Endothelial cell of umbilical vein (primary cell): Measurements from ENCODE around the gene KTN1. TPM values are rescaled to one million over a fixed set of nuclear protein-coding genes. Genes with fewer than 3 reads are reported as not detected.

Experiments used
- BruUV-seq: library from RNA; stranded (reverse); fragments of 400-500 nt; replicated peaks from 2 replicates; lab custom pipeline; 2021; lab: Mats Ljungman, UMichigan
- CTCF ChIA-PET: fragments of 300-600, 350-600 bp; sonication (Branson Sonifier 250); formaldehyde crosslinking; loops from one replicate; lab custom pipeline; 2021; ENCODE audit warnings: antibody characterized with exemption, inconsistent platforms; lab: Charles Lee
- POLR2A ChIA-PET: fragments of 300-600, 350-600 bp; sonication (Branson Sonifier 250); formaldehyde crosslinking; loops from one replicate; lab custom pipeline; 2021; ENCODE audit warnings: antibody characterized with exemption, inconsistent platforms; lab: Charles Lee
- DNase-seq: peaks from one replicate; pipeline ENCODE4 v3.0.0-alpha.2; 2011; ENCODE audit warnings: low read depth, low spot score
- FAIRE-seq: peaks from 2 replicates; lab custom pipeline; 2011; peaks lifted over from hg19 to GRCh38; lab: Jason Lieb, UNC
- H2AFZ ChIP-seq: 2 replicates; pipeline ENCODE4 v1.6.0; 2012; ENCODE audit warnings: low read depth, low read length, control low read depth, inconsistent platforms
- H3K27ac ChIP-seq: 2 replicates; pipeline ENCODE4 v1.5.1; 2011; ENCODE audit warnings: low read depth, mild to moderate bottlenecking, control low read depth, low read length, moderate library complexity; ENCODE audit not compliant: insufficient read depth
- H3K27me3 ChIP-seq, 2 experiments: 2 replicates each; pipeline versions ENCODE4 v1.6.0 to v1.6.1; 2011; ENCODE audit warnings: low read length in 2 of 2, mixed read lengths in 1 of 2; ENCODE audit not compliant: control insufficient read depth in 2 of 2, insufficient read depth in 2 of 2
- H3K36me3 ChIP-seq, 2 experiments: 2 replicates in 1 of 2; 3 replicates in 1 of 2; pipeline ENCODE4 v1.5.1; 2011; ENCODE audit warnings: low read length in 2 of 2, mild to moderate bottlenecking in 1 of 2, moderate library complexity in 1 of 2; ENCODE audit not compliant: control insufficient read depth in 2 of 2, insufficient read depth in 2 of 2; ENCODE audit errors: extremely low read depth in 1 of 2
- H3K4me1 ChIP-seq: 3 replicates; pipeline ENCODE4 v1.5.1; 2011; ENCODE audit warnings: mild to moderate bottlenecking, low read length; ENCODE audit not compliant: control insufficient read depth, insufficient read depth; ENCODE audit errors: extremely low read depth
- H3K4me2 ChIP-seq: 2 replicates; pipeline ENCODE4 v1.6.1; 2011; ENCODE audit warnings: low read length, control low read depth, mixed read lengths; ENCODE audit not compliant: insufficient read depth
- H3K4me3 ChIP-seq, 3 experiments: fragments of 200-600 bp in 1 of 3; sonication (generic), shearing (Covaris generic) in 1 of 3; replicated peaks in 1 of 3; 2 replicates each; pipeline ENCODE4 v1.5.1; 2011 to 2016; ENCODE audit warnings: control low read depth in 3 of 3, low read length in 3 of 3, mild to moderate bottlenecking in 2 of 3, inconsistent platforms in 1 of 3, low read depth in 1 of 3, moderate library complexity in 1 of 3; ENCODE audit not compliant: insufficient read depth in 1 of 3
- H3K79me2 ChIP-seq: 2 replicates; pipeline ENCODE4 v1.6.0; 2012; ENCODE audit warnings: low read length, inconsistent platforms; ENCODE audit not compliant: control insufficient read depth, insufficient read depth
- H3K9ac ChIP-seq: replicated peaks from 2 replicates; pipeline ENCODE3; 2011; ENCODE audit warnings: low read length, control low read depth; ENCODE audit not compliant: insufficient read depth; ENCODE audit errors: extremely low read depth
- H3K9me1 ChIP-seq: replicated peaks from 3 replicates; pipeline ENCODE4 v1.6.0; 2011; ENCODE audit warnings: mild to moderate bottlenecking, low read length; ENCODE audit not compliant: control insufficient read depth, insufficient read depth; ENCODE audit errors: extremely low read depth
- H3K9me3 ChIP-seq: replicated peaks from 2 replicates; pipeline ENCODE4 v1.5.1; 2012; ENCODE audit warnings: low read length, inconsistent platforms; ENCODE audit not compliant: control insufficient read depth, insufficient read depth
- H4K20me1 ChIP-seq: replicated peaks from 2 replicates; pipeline ENCODE3; 2011; ENCODE audit warnings: mild to moderate bottlenecking, low read length; ENCODE audit not compliant: control insufficient read depth, insufficient read depth; ENCODE audit errors: extremely low read depth
- EZH2 ChIP-seq: IDR thresholded peaks from 2 replicates; pipeline ENCODE4 v1.6.1; 2012; ENCODE audit warnings: borderline replicate concordance, low read depth, mild to moderate bottlenecking, moderate library complexity, low read length, inconsistent platforms; ENCODE audit not compliant: severe bottlenecking
- FOS ChIP-seq: IDR thresholded peaks from 2 replicates; pipeline ENCODE4 v1.6.1; 2011; ENCODE audit warnings: mild to moderate bottlenecking, low read length, moderate library complexity, borderline replicate concordance; ENCODE audit not compliant: insufficient read depth
- GATA2 ChIP-seq: IDR thresholded peaks from 2 replicates; pipeline ENCODE4 v1.7.0; 2011; ENCODE audit warnings: low read depth, mild to moderate bottlenecking, moderate library complexity, mixed read lengths, low read length; ENCODE audit not compliant: insufficient read length, insufficient read depth
- JUN ChIP-seq: IDR thresholded peaks from 2 replicates; pipeline ENCODE4 v1.6.1; 2011; ENCODE audit warnings: borderline replicate concordance, low read depth; ENCODE audit not compliant: insufficient read length, insufficient read depth
- MYC ChIP-seq: IDR thresholded peaks from one replicate; pipeline ENCODE4 v1.6.1; 2011; ENCODE audit warnings: mild to moderate bottlenecking, low read depth, low read length
- POLR2A ChIP-seq: IDR thresholded peaks from 2 replicates; pipeline ENCODE4 v1.6.1; 2012; ENCODE audit warnings: low read depth, mild to moderate bottlenecking, control low read depth, low read length
- POLR2AphosphoS5 ChIP-seq: IDR thresholded peaks from 2 replicates; pipeline ENCODE4 v1.6.1; 2012; ENCODE audit warnings: low read depth, mild to moderate bottlenecking, control low read depth, low read length, moderate library complexity; ENCODE audit not compliant: insufficient read depth
- dilution Hi-C: fragments of 300-500 bp; cut with MboI; formaldehyde crosslinking; loops from one replicate; pipeline ENCODE4 v1.15.0; 2019; ENCODE audit warnings: low sequenced_read_pairs; ENCODE audit not compliant: extremely low pct_ligation_motif_present
- intact Hi-C: fragments of 100-400 bp; cut with micrococcal nuclease; formaldehyde crosslinking; loops from one replicate; pipeline ENCODE4 v1.10.0; 2022
- polyA plus RNA-seq, 4 experiments: library from polyadenylated mRNA; depleted of rRNA in 3 of 4; stranded (reverse) in 3 of 4; unstranded in 1 of 4; fragments of >200 nt; gene quantifications; 2 replicates each; pipeline versions ENCODE4 v1.2.1 to v1.2.3, GENCODE V29; 2011 to 2012; ENCODE audit warnings: missing spikeins in 1 of 4
- total RNA-seq: library from RNA; stranded (reverse); gene quantifications from 2 replicates; pipeline ENCODE4 v1.2.3, GENCODE V29; 2021
- TF ChIP-seq, protein P1 (sequence below), 2 donors: IDR thresholded peaks; 1 replicate in 1 of 2; 2 replicates in 1 of 2; pipeline ENCODE4 v1.5.1; 2011; ENCODE audit warnings: low read length in 2 of 2, mild to moderate bottlenecking in 2 of 2, moderate library complexity in 2 of 2, control low read depth in 1 of 2, inconsistent platforms in 1 of 2, low read depth in 1 of 2; ENCODE audit not compliant: insufficient read depth in 1 of 2; ENCODE audit errors: extremely low read depth in 1 of 2
- TF ChIP-seq, protein P2 (sequence below): IDR thresholded peaks from 2 replicates; pipeline ENCODE4 v1.6.1; 2011; ENCODE audit not compliant: insufficient read depth, insufficient read length

KTN1 gene
- total and polyA plus RNA-seq, 2 donors (not counting 3 experiments of a cell fraction or from before 2014, with no cell fraction given): 33.2 to 148 TPM

DNA sequence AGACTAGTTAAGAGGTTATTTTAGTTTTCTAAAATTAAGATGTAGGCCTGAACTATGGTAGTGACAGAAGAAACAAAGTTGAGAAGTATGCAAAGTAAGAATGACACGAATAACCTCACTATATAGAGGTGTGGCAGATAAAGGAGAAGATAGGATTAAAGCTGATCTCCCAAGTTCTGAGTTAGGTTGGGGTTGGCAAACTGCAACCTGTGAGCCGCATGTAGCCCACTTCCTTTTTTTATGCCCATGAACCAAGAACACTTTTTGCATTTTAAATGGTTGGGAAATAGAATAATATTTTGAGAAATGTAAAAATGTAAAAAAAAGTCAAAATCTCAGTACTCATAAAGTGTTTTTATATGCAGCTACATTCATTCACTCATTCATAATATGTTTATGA is 34.3 kb downstream of the KTN1 start:
- no peak overlapping the region for H3K27ac ChIP-seq
- no peak for FAIRE-seq

More for the DNA sequence above, 34.3 kb downstream of the KTN1 start:
- no peak for TF ChIP-seq POLR2A
- no peak for TF ChIP-seq POLR2AphosphoS5
- no peak for TF ChIP-seq FOS
- no peak for TF ChIP-seq MYC
- TF ChIP-seq, protein P1, sequence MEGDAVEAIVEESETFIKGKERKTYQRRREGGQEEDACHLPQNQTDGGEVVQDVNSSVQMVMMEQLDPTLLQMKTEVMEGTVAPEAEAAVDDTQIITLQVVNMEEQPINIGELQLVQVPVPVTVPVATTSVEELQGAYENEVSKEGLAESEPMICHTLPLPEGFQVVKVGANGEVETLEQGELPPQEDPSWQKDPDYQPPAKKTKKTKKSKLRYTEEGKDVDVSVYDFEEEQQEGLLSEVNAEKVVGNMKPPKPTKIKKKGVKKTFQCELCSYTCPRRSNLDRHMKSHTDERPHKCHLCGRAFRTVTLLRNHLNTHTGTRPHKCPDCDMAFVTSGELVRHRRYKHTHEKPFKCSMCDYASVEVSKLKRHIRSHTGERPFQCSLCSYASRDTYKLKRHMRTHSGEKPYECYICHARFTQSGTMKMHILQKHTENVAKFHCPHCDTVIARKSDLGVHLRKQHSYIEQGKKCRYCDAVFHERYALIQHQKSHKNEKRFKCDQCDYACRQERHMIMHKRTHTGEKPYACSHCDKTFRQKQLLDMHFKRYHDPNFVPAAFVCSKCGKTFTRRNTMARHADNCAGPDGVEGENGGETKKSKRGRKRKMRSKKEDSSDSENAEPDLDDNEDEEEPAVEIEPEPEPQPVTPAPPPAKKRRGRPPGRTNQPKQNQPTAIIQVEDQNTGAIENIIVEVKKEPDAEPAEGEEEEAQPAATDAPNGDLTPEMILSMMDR (IDR thresholded peaks at IDR 0.05; ENCODE audit: extremely low read depth in 1 of 2, insufficient read depth in 1 of 2, low read depth in 1 of 2, low read length in 2 of 2): no peak
- TF ChIP-seq, protein P2, sequence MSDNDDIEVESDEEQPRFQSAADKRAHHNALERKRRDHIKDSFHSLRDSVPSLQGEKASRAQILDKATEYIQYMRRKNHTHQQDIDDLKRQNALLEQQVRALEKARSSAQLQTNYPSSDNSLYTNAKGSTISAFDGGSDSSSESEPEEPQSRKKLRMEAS: no peak
- no peak for TF ChIP-seq EZH2
- no peak for TF ChIP-seq GATA2
- TF ChIP-seq JUN: no peak
- Histone ChIP-seq H3K9me1 (no peaks in the 10 kb centered on the region), H3K4me3 (no peak overlapping the region), H3K79me2 (peaks cover 33% of the 10 kb centered on the region), H4K20me1 (no peaks in the 10 kb centered on the region), H3K27me3 (no peaks in the 10 kb centered on the region), H3K9ac (no peak overlapping the region), H3K4me1 (peaks cover 8% of the 10 kb centered on the region), H3K4me2 (no peak overlapping the region), H3K36me3 (peaks cover 5 to 20% of the 10 kb centered on the region in 2 experiments), H3K9me3 (no peaks in the 10 kb centered on the region), H2AFZ (no peak overlapping the region)
- no peak for DNase-seq
- dilution Hi-C loops (no loop called here), intact Hi-C loops (no loop called here)
- POLR2A ChIA-PET: no interaction called here
- CTCF ChIA-PET: interaction anchor here (0.7 to 1.9 kb wide), 5 partner anchors 8 to 176 kb away, joined by 3 to 7 read pairs (median 3); no protein-coding TSS in a partner anchor
- no TSS peak for BruUV-seq
